HL-60/S4 (cell line): Measurements from ENCODE around the gene INTS6L.
"Not testable (repeated sequence)": the region's sequence is repeated elsewhere in the genome, so short reads cannot be mapped to it uniquely, and the experiment has no call there.

ENCODE experiments used
- in situ Hi-C: fragments of 300-500 bp; cut with MboI; formaldehyde crosslinking; loops from 2 replicates; pipeline ENCODE4 v1.14.3; 2022; ENCODE audit warnings: low sequenced_read_pairs

INTS6L gene

DNA sequence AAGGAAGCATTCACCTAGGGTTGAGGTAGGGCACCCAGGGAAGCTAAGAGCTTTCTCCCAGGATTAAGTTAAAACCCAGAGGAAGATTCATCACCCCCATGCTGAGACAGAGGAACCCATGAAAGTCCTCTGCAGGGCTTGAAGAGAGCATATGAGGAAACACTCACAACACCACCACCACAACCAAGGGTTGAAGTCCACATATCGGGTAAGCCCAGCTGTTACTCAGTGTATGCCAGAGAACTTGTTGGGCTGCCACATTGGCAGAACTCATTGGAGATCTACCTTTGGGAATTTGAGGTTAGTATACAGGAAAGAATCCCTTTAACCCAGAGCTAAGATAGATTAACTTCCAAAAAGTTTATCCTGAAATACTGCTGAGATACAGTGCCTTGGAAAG, 75.1 kb downstream of the INTS6L start:
- in situ Hi-C loops, result loop anchor here (25.0 kb wide), 1 partner anchor 108 kb away; no protein-coding TSS in a partner anchor

DNA sequence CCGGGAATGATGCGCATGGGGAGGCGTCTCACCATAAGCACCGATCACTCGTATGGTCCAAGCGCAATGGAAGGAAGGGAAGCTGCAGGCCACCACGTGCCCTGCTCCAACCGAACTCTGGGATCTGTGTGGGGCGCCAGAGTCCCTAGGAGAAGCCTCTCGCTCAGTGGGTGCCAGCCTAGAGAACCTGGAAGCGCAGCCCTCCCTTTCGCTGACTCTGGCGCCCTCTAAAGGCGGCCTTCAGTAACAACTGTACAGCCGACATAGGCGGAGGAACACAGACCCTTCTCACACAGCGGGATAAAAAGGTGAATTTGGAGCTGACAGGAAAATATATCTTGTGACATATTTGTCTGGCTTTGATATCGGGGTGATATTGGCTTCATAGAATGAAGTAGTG, 76.0 kb downstream of the INTS6L start:
- in situ Hi-C loops, result loop anchor here (25.0 kb wide), 1 partner anchor 109 kb away; no protein-coding TSS in a partner anchor

DNA sequence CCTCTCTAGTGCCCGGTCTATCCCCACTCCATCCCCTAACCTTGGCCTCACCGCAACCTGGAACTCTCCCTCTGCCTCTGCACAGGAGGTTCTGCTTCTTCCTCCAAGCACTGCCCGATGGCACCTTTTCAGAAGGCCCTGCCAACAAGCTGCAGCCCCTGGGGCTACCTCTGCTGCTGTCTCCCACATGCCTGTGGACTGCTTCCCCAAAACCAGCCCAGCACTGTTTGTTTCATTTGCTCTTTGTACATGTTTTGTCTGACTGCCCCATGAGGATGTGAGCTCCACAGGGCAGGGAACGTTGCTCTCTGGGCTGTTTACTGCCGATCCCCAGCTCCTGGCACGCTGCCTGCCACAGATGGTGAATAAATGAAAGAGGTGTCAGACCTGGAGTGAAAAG, 85.4 kb downstream of the INTS6L start:
- in situ Hi-C loops, result no loop called here

DNA sequence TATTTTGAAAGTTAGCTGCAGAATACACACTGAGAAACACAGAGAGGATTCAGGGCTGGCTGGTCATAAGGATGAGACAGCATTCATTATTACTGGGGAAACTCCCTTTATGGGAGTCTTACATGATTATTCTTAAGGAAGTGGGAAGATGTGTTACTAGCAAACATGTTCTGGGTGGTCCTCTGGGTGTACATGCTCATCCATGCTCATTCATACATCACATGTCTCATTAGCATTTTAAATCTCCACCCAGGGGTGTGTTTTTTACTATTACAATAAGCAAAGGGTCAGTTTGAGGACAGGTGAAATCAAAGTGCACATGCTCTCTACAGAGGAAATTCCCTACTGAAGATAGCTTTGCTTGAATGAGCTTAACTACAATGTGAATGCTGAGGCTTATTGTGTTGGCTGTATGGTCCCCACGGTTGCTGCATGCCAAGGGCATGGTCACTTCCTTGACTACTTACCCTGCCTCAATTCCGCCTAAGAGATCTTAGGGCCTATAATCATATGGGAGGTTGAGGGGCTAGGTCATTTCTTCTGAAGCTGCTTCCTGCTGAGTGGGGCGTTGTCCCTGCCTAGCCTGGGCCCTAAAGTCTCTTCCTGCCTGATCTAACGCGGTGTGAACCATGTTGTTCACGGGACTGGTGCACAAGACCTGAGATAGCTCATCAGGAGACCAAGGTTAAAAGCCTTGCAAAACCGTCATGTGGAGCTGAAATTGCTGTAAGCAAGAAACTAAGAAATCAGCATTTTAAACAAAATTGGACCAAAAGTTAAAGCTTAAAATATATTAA, 104.1 kb downstream of the INTS6L start:
- in situ Hi-C loops, result not testable (repeated sequence)

DNA sequence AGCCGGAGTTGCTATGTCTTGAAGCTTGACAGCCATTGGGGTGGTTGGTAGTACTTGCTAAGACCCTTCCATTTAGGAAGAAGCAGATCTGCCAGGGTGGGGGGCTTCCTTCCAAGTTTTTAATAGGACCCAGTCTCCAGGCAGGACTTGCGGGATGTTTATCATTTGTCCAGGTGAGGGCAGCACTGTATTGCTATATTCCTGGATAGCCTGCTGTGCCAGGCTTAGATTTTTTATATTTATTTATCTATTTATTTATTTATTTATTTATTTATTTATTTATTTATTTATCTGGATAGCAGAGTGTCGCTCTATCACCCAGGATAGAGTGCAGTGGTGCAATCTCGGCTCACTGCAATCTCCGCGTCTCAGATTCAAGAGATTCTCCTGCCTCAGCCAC, 105.5 kb downstream of the INTS6L start:
- in situ Hi-C loops, result no loop called here

DNA sequence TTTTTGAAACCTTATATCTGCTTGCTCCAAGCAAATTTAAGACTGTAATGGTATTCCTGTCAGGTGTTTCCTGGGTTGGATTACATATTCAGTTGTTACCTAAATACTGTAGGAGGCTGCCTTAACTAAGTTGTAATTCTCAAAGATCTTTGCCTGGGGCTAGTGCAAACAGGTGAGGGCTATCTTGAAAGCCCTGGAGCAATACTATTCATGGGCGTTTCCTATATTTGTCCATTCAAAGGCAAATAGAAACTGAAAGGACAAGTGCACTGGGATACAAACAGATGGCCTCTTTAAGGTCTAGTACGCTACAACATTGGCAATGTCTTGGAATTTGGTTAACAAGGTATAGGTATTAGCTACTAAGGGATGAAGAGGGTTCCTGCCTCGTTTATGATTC, 108.9 kb downstream of the INTS6L start:
- in situ Hi-C loops, result no loop called here
